Thymus (tissue), 11 donors: ENCODE data around the gene SH3RF3. TPM values are rescaled to one million over a fixed set of nuclear protein-coding genes. Genes with fewer than 3 reads are reported as not detected.

ENCODE experiments used
- DNase-seq, 9 donors: peaks; one replicate each; pipeline ENCODE4 v3.0.0-alpha.2; 2013; ENCODE audit warnings: low spot score in 9 of 9, low read depth in 6 of 9, missing footprints in 1 of 9
- H3K27ac ChIP-seq, 2 donors: one replicate each; pipeline ENCODE4 v1.5.1; 2013; ENCODE audit warnings: control low read depth in 1 of 2, low read depth in 1 of 2, low read length in 1 of 2, mild to moderate bottlenecking in 1 of 2, moderate library complexity in 1 of 2
- H3K27me3 ChIP-seq, 2 donors: one replicate each; pipeline ENCODE4 v1.5.1; 2013; ENCODE audit warnings: low read length in 1 of 2; ENCODE audit not compliant: control insufficient read depth in 2 of 2, insufficient read depth in 1 of 2
- H3K36me3 ChIP-seq, 2 donors: one replicate each; pipeline ENCODE4 v1.5.1; 2013; ENCODE audit warnings: low read length in 1 of 2, mild to moderate bottlenecking in 1 of 2, moderate library complexity in 1 of 2; ENCODE audit not compliant: control insufficient read depth in 2 of 2, insufficient read depth in 2 of 2
- H3K4me1 ChIP-seq, 2 donors: one replicate each; pipeline ENCODE4 v1.5.1; 2013; ENCODE audit warnings: low read length in 2 of 2; ENCODE audit not compliant: control insufficient read depth in 2 of 2, insufficient read depth in 2 of 2
- H3K4me3 ChIP-seq, 2 donors: one replicate each; pipeline ENCODE4 v1.5.1; 2013; ENCODE audit warnings: low read length in 2 of 2, control low read depth in 1 of 2, mild to moderate bottlenecking in 1 of 2
- H3K9me3 ChIP-seq, 2 donors: one replicate each; pipeline ENCODE4 v1.5.1; 2013; ENCODE audit warnings: low read length in 1 of 2, mild to moderate bottlenecking in 1 of 2; ENCODE audit not compliant: control insufficient read depth in 2 of 2, insufficient read depth in 1 of 2
- WGBS: extraction: QIAGEN DNeasy Blood & Tissue Kit; methylation state at CpG from one replicate; pipeline ENCODE4 v1.1.7; 2013; 5-methylcytosine and 5-hydroxymethylcytosine counted together
- polyA plus RNA-seq: library from polyadenylated mRNA; stranded (reverse); fragments of 200-250 nt; gene quantifications from one replicate; pipeline ENCODE4 v1.2.3, GENCODE V29; 2013
- total RNA-seq: library from RNA; stranded (reverse); fragments of 120-200 nt; gene quantifications from one replicate; pipeline ENCODE4 v1.2.4, GENCODE V29; 2013
- donor health status: healthy.

Gene SH3RF3
- total and polyA plus RNA-seq, 2 donors = 3.2 to 8.2 TPM

GRCh38 chr2:109304242-109304641 lies 175.2 kb downstream of the SH3RF3 start:
- Histone ChIP-seq H3K4me1 (peaks cover 0 to 6% of the 10 kb centered on the region in 2 donors), H3K27me3 (no peaks in the 10 kb centered on the region), H3K9me3 (no peaks in the 10 kb centered on the region), H3K27ac (peak overlapping the region in 1 of 2 donors; percentile 57), H3K36me3 (no peaks in the 10 kb centered on the region), H3K4me3 (no peak overlapping the region)
- 66% methylated on average over 5 of the region's 5 CpGs for WGBS
- DNase-seq = no peak

GRCh38 chr2:109304731-109305470 lies 175.9 kb downstream of the SH3RF3 start:
- 90% methylated on average over 13 of the region's 13 CpGs for WGBS

GRCh38 chr2:109305490-109306167 lies 176.6 kb downstream of the SH3RF3 start:
- 90% methylated on average over 15 of the region's 15 CpGs for WGBS
- Histone ChIP-seq H3K4me3 (no peak overlapping the region), H3K9me3 (no peaks in the 10 kb centered on the region), H3K36me3 (no peaks in the 10 kb centered on the region), H3K27me3 (no peaks in the 10 kb centered on the region), H3K27ac (peak overlapping the region in 1 of 2 donors; percentile 7), H3K4me1 (peaks cover 0 to 6% of the 10 kb centered on the region in 2 donors)
- DNase-seq = no peak

More at GRCh38 chr2:109304731-109305470, 175.9 kb downstream of the SH3RF3 start:
- Histone ChIP-seq H3K9me3 (no peaks in the 10 kb centered on the region), H3K4me1 (peaks cover 0 to 6% of the 10 kb centered on the region in 2 donors), H3K36me3 (no peaks in the 10 kb centered on the region), H3K4me3 (no peak overlapping the region), H3K27me3 (no peaks in the 10 kb centered on the region), H3K27ac (peak overlapping the region in 1 of 2 donors; percentile 57)
- DNase-seq = no peak

- 84% methylated on average over 10 of the region's 10 CpGs for WGBS
- Histone ChIP-seq H3K27me3 (no peaks in the 10 kb centered on the region), H3K4me1 (peaks cover 0 to 6% of the 10 kb centered on the region in 2 donors), H3K4me3 (no peak overlapping the region), H3K36me3 (no peaks in the 10 kb centered on the region), H3K27ac (no peak overlapping the region), H3K9me3 (no peaks in the 10 kb centered on the region)
- no peak for DNase-seq
Measured at GRCh38 chr2:109306190-109306589, 177.2 kb downstream of the SH3RF3 start.

- WGBS = 95% methylated on average over 5 of the region's 5 CpGs
- Histone ChIP-seq H3K27me3 (no peaks in the 10 kb centered on the region), H3K36me3 (no peaks in the 10 kb centered on the region), H3K27ac (no peak overlapping the region), H3K4me3 (no peak overlapping the region), H3K4me1 (peaks cover 0 to 15% of the 10 kb centered on the region in 2 donors), H3K9me3 (no peaks in the 10 kb centered on the region)
- no peak for DNase-seq
Measured at GRCh38 chr2:109311771-109312170, 182.8 kb downstream of the SH3RF3 start.

GRCh38 chr2:109312902-109313301 lies 183.9 kb downstream of the SH3RF3 start:
- WGBS = 90% methylated on average over 5 of the region's 5 CpGs
- no peak overlapping the region for H3K4me3 ChIP-seq
- H3K27ac ChIP-seq = no peak overlapping the region
- no peaks in the 10 kb centered on the region for H3K9me3 ChIP-seq
- no peaks in the 10 kb centered on the region for H3K36me3 ChIP-seq
- DNase-seq = no peak
- peaks cover 0 to 24% of the 10 kb centered on the region in 2 donors for H3K4me1 ChIP-seq
- H3K27me3 ChIP-seq = no peaks in the 10 kb centered on the region

GRCh38 chr2:109313343-109313742 lies 184.3 kb downstream of the SH3RF3 start:
- WGBS = 98% methylated on average over 4 of the region's 4 CpGs
- Histone ChIP-seq H3K4me3 (no peak overlapping the region), H3K27me3 (no peaks in the 10 kb centered on the region), H3K27ac (no peak overlapping the region), H3K4me1 (peaks cover 0 to 24% of the 10 kb centered on the region in 2 donors), H3K9me3 (no peaks in the 10 kb centered on the region), H3K36me3 (no peaks in the 10 kb centered on the region)
- DNase-seq = no peak

GRCh38 chr2:109316091-109316490 lies 187.1 kb downstream of the SH3RF3 start:
- H3K27me3 ChIP-seq = peaks cover 0 to 5% of the 10 kb centered on the region in 2 donors
- WGBS = 45% methylated on average over 2 of the region's 2 CpGs
- peaks cover 8 to 47% of the 10 kb centered on the region in 2 donors for H3K4me1 ChIP-seq
- no peaks in the 10 kb centered on the region for H3K9me3 ChIP-seq
- no peak overlapping the region for H3K27ac ChIP-seq
- no peaks in the 10 kb centered on the region for H3K36me3 ChIP-seq
- peak in 2 of 9 donors; percentile 25 for DNase-seq
- H3K4me3 ChIP-seq = no peak overlapping the region

- DNase-seq = no peak
- Histone ChIP-seq H3K36me3 (no peaks in the 10 kb centered on the region), H3K4me1 (peaks cover 8 to 50% of the 10 kb centered on the region in 2 donors), H3K27me3 (peaks cover 0 to 5% of the 10 kb centered on the region in 2 donors), H3K9me3 (no peaks in the 10 kb centered on the region), H3K4me3 (no peak overlapping the region), H3K27ac (peak overlapping the region; percentile 3 to 30)
- WGBS = 92% methylated on average over 15 of the region's 15 CpGs
Measured at GRCh38 chr2:109317471-109318095, 188.6 kb downstream of the SH3RF3 start.
